GM19193 (cell line): ENCODE results near the gene SH3D19.

Source experiments
- POLR2A ChIP-seq: IDR thresholded peaks from 4 replicates; pipeline ENCODE4 v1.6.1; 2011; ENCODE audit not compliant: insufficient read depth, insufficient read length; ENCODE audit errors: extremely low read depth

SH3D19 gene

DNA sequence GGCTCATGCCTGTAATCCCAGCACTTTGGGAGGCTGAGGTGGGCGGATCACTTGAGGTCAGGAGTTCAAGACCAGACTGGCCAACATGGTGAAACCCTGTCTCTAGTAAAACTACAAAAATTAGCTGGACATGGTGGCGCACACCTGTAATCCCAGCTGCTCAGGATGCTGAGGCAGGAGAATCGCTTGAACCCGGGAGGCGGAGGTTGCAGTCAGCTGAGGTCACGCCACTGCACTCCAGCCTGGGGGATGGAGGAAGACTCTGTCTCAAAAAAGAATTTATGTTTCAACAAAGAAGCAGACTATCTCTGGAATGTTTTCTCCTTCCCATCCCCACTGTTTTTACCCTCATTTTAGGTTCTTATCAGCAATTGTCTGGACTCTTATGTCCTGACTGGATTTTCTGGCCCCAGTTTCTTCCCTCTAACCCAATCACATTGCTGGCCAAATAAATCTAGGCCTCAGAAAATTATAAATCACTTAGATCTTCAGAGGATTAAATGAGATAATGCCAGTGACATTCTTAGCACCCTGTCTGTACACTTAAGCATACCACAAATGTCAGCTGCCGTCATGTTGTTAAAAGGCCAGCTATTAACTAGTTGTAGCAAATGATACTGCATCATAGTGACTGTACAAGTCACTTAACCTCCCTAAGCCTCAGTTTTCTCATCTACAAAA is 93.3 kb downstream of the SH3D19 start:
- TF ChIP-seq POLR2A: no peak

DNA sequence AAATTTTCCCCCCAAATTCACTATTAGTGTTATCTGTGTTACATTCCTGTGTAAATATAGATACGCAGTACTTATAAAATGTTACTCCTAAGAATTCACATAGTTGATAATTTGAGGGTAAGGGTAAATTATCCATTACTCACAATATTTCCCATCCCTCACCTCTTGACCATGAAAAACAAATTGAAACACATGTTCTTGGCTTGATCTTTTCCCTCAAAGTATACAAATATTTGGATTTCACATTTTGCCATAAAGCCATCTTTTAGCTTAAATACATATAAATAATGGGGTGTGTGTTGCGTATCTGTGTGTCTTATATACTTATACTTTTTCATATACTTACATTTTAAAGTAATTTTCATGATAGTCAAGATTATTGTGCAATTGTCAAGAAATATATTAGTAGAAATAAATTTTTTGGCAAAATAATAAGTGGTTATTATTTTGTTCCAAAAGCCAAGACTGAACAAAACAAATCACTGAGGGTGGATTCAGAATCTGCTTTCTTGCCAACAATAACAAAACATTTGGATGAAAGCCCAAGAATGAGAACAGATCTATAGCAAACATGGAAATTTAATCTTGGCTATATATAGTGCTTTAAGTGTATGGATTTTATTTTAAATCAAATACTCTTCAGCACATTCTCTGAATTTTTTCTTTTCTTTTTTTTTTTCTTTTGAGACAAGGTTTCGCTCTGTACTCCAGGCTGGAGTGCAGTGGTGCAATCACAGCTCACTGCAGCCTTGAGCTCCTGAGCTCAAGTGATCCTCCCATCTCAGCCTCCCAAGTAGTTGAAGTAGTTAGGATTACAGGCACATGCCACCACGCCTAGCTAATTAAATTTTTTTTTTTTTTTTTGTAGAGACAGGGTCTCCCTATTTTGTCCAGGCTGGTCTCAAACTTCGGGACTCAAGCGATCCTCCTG is 97.0 kb downstream of the SH3D19 start:
- TF ChIP-seq POLR2A: no peak

DNA sequence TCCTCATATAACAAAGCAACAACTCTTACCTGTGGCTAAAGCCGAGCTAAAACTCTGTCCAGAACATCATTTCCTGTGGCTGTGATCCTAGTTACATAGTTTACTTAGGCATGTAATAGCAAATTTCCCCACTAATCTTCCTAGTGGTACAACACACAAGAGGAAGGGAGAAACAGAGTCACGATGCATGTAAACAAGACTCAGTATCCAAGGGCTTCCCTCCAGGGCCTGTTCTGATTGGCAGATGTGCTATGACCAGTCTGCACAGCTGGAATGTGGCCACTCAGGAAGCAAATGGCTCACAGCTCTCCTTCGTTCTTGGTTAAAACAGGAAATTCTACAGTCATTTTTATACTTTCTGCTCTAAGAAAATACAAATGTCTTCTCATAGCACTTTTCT is 97.7 kb downstream of the SH3D19 start:
- TF ChIP-seq POLR2A: no peak

DNA sequence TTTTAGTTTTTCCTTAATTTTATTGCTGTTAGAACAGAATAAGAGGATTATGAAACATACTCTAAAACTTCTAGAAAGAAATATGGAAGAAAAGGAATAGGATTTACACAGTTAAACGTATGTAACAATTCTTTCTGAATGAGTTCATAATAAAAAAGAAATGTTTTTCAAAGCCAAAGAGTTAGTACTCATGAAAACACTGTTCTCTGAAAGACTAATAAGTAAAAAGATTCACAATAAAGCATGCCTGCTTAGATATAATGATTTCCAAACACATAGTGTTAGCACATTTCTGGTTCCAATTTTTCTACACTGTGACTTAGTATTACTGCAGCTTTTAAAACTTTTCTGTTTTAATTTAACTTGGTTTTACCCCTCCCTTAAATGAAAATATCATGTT is 98.2 kb downstream of the SH3D19 start:
- TF ChIP-seq POLR2A: no peak

DNA sequence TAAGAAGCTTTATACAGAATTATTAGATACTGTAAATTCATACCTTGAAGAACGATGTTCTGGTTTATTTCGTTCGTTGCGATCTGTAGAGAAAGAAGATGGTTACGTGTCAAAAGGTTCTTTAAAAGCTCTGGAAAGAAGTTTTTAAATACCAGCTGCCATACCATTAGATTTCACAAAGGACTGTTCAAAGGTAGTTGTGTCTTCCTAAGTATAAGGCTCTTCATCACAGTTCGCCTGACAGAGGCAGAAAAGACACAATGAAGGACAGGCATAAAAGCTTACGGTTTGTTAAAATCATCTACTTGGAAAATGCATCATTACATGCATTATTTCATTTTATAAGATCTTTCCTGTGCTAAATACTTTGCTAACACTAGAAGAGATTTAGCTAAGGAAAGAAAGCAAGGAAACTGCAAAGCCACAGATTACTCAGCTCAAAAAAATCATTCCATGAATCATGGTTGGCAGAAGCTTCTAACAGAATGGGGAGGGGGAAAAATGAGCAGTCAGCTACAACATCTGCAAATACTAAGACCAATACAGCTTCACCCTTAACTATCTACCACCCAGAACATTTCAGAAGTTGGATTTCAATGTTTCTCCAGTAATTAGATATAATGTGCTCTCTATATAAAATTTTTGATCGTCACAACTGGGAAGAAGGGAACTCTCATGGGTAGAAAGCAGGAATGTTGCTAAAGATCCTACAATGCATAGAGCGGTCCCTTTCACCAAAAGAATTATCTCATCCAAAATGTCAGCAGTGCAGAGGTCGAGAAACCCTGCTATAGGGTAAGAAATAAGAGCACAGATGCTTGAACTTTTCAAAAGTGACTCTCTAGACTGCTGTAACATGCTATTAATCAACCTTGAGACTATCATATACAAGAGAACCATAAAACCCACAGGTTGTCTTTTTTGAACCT is 99.1 kb downstream of the SH3D19 start:
- TF ChIP-seq POLR2A: no peak

DNA sequence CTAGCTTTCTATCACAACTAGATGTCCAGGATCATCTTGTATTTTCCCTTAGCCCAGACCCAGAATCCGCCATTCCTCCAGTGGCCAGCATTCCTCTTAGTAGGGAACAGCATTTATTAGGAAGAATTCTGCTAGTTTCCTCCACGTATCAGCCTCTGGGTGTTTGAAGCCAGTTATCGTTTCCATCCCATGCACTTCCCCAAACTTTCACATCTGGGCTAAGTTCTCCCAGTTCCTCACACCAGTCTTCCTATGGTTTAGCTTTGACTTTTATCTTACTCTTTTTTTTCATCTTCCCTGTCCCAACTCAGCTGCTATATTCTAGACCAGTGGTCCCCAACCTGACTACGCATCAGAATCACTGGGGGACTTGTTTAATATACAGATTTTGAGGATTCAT is 101.9 kb downstream of the SH3D19 start:
- no peak for TF ChIP-seq POLR2A

DNA sequence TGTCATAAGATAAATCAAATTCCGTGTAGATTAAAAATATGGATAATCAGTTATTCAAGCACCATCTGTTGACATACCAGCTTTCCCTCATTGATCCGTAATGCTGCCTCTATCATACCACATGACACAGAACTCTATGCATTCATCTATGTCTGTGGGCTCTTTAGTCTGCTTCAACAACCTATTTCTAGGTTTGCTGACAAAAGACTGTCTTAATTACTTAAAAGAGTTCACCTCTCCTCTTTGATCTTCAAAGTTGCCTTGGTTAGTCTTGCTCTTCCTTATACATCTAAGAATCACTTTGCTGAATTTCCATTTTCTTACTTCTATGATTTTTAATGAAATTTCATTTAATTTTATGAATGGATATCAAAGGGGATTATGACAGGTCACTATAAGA is 105.5 kb downstream of the SH3D19 start:
- TF ChIP-seq POLR2A: no peak

DNA sequence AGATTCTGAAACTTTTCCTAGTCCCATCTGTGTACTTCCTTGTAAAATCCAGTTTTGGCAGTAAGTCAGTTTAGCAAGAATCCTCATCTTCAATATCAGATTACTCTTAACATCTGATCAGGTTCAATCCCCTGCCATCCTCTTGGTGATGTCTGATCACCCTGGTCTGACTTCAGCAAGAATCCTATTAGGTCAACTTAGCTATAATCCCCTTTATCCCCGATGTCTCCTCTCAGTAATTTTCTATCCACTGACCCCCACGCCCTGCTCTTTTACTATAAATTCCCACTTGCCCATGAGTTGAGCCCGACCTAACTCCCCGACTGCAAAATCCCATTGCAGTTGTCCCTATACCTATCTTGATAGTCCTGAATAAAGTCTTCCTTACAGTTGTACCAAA is 106.3 kb downstream of the SH3D19 start:
- TF ChIP-seq POLR2A: no peak

DNA sequence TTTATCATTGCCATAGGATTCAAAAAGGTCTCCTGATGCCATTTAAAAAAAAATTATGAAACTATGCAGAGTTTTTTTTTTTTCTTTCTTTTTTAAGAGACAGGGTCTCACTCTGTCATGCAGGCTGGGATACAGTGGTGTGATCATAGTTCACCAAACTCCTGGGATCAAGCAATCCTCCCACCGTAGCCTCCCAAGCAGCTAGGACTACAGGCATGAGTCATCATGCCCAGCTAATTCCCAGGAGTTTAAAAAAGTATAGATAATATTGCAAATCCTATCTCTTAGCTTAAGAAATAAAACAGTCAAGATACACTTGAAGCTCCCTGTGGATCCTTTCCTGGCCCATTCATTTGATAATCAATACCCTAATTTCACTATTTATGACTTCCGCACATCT is 107.1 kb downstream of the SH3D19 start:
- no peak for TF ChIP-seq POLR2A

DNA sequence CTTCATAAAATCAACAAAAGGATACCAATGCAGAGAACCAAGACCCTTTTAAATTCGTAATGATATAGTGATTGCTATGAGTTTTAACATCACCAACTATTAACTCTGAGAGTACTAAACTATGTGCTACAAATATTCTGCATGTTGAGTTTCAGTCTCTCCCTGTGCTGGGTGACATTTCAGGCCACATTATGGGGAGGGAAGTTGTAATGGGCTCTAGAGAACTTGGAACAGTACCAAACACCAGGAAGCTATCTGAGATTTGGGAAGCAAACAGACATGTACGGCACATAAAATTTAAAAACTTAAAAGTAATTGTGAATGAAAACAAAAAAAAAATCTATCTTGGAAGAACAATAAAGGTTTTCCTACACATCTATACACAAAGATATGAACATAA is 108.1 kb downstream of the SH3D19 start:
- no peak for TF ChIP-seq POLR2A

DNA sequence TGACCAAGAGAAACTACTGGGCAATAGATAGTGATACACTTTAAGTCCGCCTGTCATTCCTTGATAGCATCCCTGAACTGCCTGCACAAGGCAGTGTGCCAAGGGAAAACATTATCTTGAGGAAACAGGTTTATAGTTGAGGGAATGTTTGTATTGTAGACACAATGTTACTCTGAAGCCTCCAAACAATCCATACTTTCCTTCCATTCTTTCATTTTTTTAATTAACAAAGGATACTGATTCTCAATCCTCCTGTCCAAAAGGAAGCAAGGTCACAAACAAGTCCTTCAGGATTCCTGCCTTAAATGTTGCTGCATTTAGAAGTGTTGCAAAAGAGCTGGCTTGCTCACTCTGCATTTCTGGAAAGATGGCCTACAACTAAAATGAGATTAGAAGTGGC is 110.1 kb downstream of the SH3D19 start:
- no peak for TF ChIP-seq POLR2A

DNA sequence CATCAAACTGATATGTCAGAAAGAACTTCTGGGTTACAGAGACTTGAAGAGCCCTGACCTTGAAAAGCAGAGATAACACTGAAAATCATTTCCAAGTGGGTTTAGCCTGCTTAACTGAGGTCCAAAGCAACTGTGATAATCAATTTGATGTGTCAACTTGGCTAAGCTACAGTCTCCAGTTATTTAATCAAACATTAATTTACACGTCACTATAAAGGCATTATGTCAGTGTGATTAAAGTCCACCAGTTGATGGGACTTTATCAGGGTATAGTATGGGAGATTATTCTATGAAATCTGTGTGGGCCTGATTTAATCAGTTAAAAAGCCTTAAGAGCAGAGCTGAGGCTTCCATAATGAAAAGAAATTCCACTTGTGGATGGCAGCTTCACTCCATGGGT is 117.5 kb downstream of the SH3D19 start:
- TF ChIP-seq POLR2A: no peak

DNA sequence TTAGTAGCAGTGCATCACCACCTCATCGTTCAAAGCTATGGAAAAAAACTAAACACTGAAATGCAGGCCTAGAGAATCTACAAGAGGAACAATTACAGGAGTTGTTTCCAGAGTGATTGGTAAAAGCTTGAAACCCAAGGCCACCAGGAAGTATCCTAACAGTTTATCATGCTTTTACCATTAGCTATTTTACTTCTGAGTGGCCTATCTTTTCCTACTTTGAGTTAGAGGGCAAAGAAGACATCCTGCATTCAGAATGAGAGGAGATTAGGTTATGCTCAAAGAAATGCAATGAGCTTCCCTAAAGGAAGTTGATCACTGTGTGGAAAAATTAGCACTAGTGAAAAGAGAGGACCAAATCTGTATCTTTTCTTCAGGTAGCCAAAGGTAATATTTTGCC is 118.2 kb downstream of the SH3D19 start:
- no peak for TF ChIP-seq POLR2A

DNA sequence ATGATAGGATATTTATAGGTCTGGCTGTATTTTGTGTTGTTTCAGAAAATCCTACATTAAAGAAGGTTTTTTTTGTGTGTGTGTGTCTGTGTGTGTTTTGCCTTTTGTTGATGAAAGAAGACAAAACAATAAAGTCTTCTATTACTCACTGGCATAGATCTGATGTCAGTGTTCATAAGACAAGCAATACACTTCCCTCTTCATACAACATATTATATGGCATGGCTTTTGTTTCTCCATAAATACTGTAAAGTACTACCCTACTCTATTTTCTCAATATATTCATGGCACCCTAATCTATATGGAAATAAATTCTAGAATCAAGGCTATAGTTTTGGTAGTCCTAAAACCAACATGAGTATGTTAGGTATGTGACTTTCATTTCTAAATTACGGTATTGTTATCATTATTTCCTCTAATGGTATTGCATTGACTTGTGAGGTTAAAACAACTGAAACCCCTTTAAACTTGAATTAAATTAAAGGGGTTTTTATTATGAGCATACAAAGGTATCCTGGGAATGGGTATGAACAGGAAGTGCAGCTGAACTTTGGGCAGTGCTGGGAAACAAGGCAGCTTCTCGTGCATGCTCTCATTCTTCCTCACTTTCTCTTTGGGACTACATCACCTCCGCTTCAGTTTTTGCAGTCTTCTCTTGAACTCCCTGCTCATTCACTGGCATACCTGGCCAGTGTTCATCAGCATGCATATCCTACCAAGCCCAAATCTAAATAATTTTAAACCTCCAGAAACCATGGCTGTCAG is 119.0 kb downstream of the SH3D19 start:
- TF ChIP-seq POLR2A: no peak
